Calu3 (cell line): ENCODE measurements around the gene KTN1. TPM values are rescaled to one million over a fixed set of nuclear protein-coding genes. Genes with fewer than 3 reads are reported as not detected.

Source experiments
- BruUV-seq: library from RNA; stranded (reverse); fragments of 400-500 nt; replicated peaks from 2 replicates; lab custom pipeline; 2021; lab: Mats Ljungman, UMichigan
- CTCF ChIA-PET: fragments of 300-600 bp; sonication (Branson Sonifier 250); formaldehyde crosslinking; loops from one replicate; lab custom pipeline; 2022; ENCODE audit warnings: antibody characterized with exemption; lab: Charles Lee
- DNase-seq: peaks from one replicate; pipeline ENCODE4 v3.0.0; 2022
- H3K27ac Mint-ChIP-seq: one replicate; pipeline ENCODE4 v1.8.0; 2022; ENCODE audit warnings: mixed read lengths; ENCODE audit not compliant: unreplicated experiment
- H3K27me3 Mint-ChIP-seq: one replicate; pipeline ENCODE4 v1.8.0; 2022; ENCODE audit warnings: mixed read lengths; ENCODE audit not compliant: unreplicated experiment
- H3K36me3 Mint-ChIP-seq: one replicate; pipeline ENCODE4 v1.8.0; 2022; ENCODE audit warnings: mild to moderate bottlenecking, moderate library complexity, mixed read lengths; ENCODE audit not compliant: insufficient read depth, unreplicated experiment
- H3K4me1 Mint-ChIP-seq: one replicate; pipeline ENCODE4 v1.8.0; 2022; ENCODE audit warnings: mild to moderate bottlenecking, low read depth, mixed read lengths; ENCODE audit not compliant: unreplicated experiment
- H3K4me3 Mint-ChIP-seq: one replicate; pipeline ENCODE4 v1.8.0; 2022; ENCODE audit warnings: mild to moderate bottlenecking, low read depth, moderate library complexity, mixed read lengths; ENCODE audit not compliant: unreplicated experiment
- H3K9me3 Mint-ChIP-seq: one replicate; pipeline ENCODE4 v1.8.0; 2022; ENCODE audit warnings: low read depth, mixed read lengths; ENCODE audit not compliant: unreplicated experiment
- intact Hi-C: fragments of 100-400 bp; cut with micrococcal nuclease; formaldehyde crosslinking; loops from one replicate; pipeline ENCODE4 v1.10.0; 2022; ENCODE audit not compliant: unreplicated experiment
- total RNA-seq: library from RNA; stranded (reverse); gene quantifications from 2 replicates; pipeline ENCODE4 v1.2.3, GENCODE V29; 2022
- TF ChIP-seq, protein P1 (sequence below): fragments of 200-600 bp; IDR thresholded peaks from one replicate; pipeline ENCODE4 v1.8.0; 2022; ENCODE audit warnings: antibody characterized with exemption; ENCODE audit not compliant: unreplicated experiment

Gene KTN1
- total RNA-seq, 1 experiment from 2014 or later, result 141 TPM

DNA sequence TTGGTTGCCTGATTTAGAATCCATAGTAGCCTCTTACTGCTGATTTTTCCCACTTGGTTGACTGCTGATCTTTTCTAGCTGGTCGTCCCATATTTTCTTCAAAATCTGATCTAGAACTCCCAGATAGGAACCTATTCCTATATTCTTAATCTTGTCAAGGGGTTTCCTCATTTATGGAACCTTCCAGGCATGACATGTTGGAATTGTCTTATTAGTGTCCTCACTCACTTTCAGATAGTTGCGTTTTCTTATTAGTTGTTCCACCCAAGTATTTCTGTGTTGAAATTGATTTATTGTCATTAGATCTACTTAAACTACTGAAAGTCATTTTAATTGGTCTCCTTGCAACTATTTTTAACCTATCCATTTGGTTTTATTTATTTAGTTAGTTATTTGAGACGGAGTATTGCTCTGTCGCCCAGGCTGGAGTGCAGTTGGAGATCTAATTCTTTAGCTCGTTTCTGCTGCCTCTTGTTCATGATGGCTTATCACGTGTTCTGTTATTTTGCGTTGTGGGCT, 25.0 kb downstream of the KTN1 start:
- peaks cover 20% of the 10 kb centered on the region for H3K4me1 Mint-ChIP-seq
- H3K9me3 Mint-ChIP-seq, result no peaks in the 10 kb centered on the region
- TF ChIP-seq, protein P1, sequence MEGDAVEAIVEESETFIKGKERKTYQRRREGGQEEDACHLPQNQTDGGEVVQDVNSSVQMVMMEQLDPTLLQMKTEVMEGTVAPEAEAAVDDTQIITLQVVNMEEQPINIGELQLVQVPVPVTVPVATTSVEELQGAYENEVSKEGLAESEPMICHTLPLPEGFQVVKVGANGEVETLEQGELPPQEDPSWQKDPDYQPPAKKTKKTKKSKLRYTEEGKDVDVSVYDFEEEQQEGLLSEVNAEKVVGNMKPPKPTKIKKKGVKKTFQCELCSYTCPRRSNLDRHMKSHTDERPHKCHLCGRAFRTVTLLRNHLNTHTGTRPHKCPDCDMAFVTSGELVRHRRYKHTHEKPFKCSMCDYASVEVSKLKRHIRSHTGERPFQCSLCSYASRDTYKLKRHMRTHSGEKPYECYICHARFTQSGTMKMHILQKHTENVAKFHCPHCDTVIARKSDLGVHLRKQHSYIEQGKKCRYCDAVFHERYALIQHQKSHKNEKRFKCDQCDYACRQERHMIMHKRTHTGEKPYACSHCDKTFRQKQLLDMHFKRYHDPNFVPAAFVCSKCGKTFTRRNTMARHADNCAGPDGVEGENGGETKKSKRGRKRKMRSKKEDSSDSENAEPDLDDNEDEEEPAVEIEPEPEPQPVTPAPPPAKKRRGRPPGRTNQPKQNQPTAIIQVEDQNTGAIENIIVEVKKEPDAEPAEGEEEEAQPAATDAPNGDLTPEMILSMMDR, result no peak
- intact Hi-C loops, result no loop called here
- no peak overlapping the region for H3K4me3 Mint-ChIP-seq
- H3K36me3 Mint-ChIP-seq, result no peaks in the 10 kb centered on the region
- CTCF ChIA-PET, result no interaction called here
- no peaks in the 10 kb centered on the region for H3K27me3 Mint-ChIP-seq
- no peak for DNase-seq
- BruUV-seq, result no TSS peak
- no peak overlapping the region for H3K27ac Mint-ChIP-seq

DNA sequence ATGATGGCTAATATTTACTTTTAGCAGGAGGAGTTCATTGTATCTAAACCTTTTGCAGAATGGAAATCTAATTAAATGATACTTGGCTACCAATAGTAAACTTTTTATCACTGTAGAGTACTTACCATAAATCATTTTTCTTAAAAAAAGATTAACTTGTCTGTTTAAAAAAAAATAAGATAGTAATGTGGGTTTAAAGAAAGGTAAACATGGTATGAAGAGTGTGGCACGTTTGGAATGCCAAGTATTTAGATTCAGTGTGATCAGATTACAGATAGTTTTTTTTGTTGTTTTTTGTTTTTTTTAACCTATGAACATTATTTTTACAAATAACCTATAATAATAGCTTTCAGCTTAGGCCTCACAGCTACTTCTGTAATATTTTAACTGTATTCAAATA, 25.8 kb downstream of the KTN1 start:
- no peak overlapping the region for H3K27ac Mint-ChIP-seq
- BruUV-seq, result no TSS peak
- H3K27me3 Mint-ChIP-seq, result no peaks in the 10 kb centered on the region
- intact Hi-C loops, result no loop called here
- no peaks in the 10 kb centered on the region for H3K9me3 Mint-ChIP-seq
- TF ChIP-seq, protein P1, result no peak
- CTCF ChIA-PET, result no interaction called here
- H3K36me3 Mint-ChIP-seq, result no peaks in the 10 kb centered on the region
- H3K4me3 Mint-ChIP-seq, result no peak overlapping the region
- no peak for DNase-seq
- H3K4me1 Mint-ChIP-seq, result peaks cover 14% of the 10 kb centered on the region

DNA sequence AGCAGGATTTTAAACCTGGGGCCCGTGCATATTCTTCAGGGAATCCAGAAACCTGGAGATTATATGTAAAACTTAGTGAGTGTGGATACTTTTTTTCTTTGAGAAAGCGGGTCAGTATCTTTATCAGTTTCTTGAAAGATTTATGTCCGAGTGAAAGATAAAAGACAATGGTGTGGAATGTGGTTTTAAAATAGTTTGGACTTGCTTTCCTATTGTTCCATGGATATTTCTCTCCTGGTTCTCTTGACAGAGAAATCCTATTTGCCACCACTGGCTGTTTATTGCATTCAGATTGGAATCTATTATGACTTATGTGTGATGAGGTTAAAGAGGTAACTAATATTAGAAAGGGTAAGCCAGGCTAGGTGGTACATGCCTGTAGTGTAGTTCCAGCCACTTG, 27.4 kb downstream of the KTN1 start:
- intact Hi-C loops, result no loop called here
- Mint-ChIP-seq H3K9me3 (no peaks in the 10 kb centered on the region), H3K36me3 (no peaks in the 10 kb centered on the region), H3K4me3 (no peak overlapping the region), H3K27ac (no peak overlapping the region), H3K27me3 (no peaks in the 10 kb centered on the region), H3K4me1 (peaks cover 14% of the 10 kb centered on the region)
- CTCF ChIA-PET, result no interaction called here
- no TSS peak for BruUV-seq
- TF ChIP-seq, protein P1, result no peak
- no peak for DNase-seq

DNA sequence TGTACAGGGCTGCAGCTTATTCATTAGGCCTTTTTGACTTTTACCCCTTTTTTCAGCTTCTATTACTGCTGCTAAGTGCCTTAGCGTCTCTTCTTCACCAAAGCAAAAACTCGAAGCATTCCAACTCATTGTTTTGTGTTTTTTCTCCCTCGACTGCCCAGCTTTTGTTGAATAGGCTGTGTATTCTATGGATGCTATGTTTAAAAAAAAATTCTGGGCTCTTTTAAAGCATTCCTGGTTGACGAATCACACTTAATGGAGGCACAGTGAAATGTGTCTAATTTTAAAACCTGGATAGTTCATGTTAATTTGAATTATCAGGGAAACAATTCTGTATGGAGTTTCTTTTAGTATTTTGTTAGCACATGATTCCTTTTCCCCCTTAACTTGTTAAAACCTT, 29.7 kb downstream of the KTN1 start:
- intact Hi-C loops, result no loop called here
- peaks cover 6% of the 10 kb centered on the region for H3K36me3 Mint-ChIP-seq
- H3K27ac Mint-ChIP-seq, result no peak overlapping the region
- H3K4me1 Mint-ChIP-seq, result peaks cover 14% of the 10 kb centered on the region
- H3K9me3 Mint-ChIP-seq, result no peaks in the 10 kb centered on the region
- no peaks in the 10 kb centered on the region for H3K27me3 Mint-ChIP-seq
- TF ChIP-seq, protein P1, result no peak
- DNase-seq, result no peak
- no TSS peak for BruUV-seq
- CTCF ChIA-PET, result no interaction called here
- H3K4me3 Mint-ChIP-seq, result no peak overlapping the region
